Right renal pelvis (tissue), 4 donors: Measurements from ENCODE around the gene PKIB. TPM values are rescaled to one million over a fixed set of nuclear protein-coding genes. Genes with fewer than 3 reads are reported as not detected.
"Not testable (repeated sequence)": the region's sequence is repeated elsewhere in the genome, so short reads cannot be mapped to it uniquely, and the experiment has no call there.

Source experiments
- DNase-seq, 4 donors: peaks; one replicate each; pipeline ENCODE4 v3.0.0-alpha.2; 2013; ENCODE audit warnings: low read depth in 4 of 4, low spot score in 3 of 4, missing footprints in 1 of 4
- polyA plus RNA-seq, 4 donors: library from polyadenylated mRNA; unstranded; fragments of 120-200 nt; gene quantifications; one replicate each; pipeline ENCODE4 v1.2.1, GENCODE V29; 2013; ENCODE audit not compliant: insufficient read length in 4 of 4

PKIB gene
- polyA plus RNA-seq, 4 donors, result 1.4 to 2.6 (median 1.8) TPM

GRCh38 chr6:122736616-122737015 is 126.4 kb downstream of the PKIB start:
- DNase-seq, result no peak

- no peak for DNase-seq
These were observed 129.9 kb downstream of the PKIB start for GRCh38 chr6:122740091-122740490.

GRCh38 chr6:122740936-122741335 is 130.7 kb downstream of the PKIB start:
- DNase-seq, result no peak

GRCh38 chr6:122744247-122744646 is 134.0 kb downstream of the PKIB start:
- DNase-seq, result not testable (repeated sequence)

GRCh38 chr6:122744856-122745255 is 134.7 kb downstream of the PKIB start:
- DNase-seq, result not testable (repeated sequence)

GRCh38 chr6:122746688-122747087 is 136.5 kb downstream of the PKIB start:
- DNase-seq, result no peak

- no peak for DNase-seq
These were observed 137.4 kb downstream of the PKIB start for GRCh38 chr6:122747573-122747972.

GRCh38 chr6:122748945-122749344 is 138.7 kb downstream of the PKIB start:
- DNase-seq, result not testable (repeated sequence)

GRCh38 chr6:122749451-122750050 is 139.3 kb downstream of the PKIB start:
- DNase-seq, result no peak

- no peak for DNase-seq
These were observed 141.1 kb downstream of the PKIB start for GRCh38 chr6:122751326-122751725.

- DNase-seq, result no peak
These were observed 142.3 kb downstream of the PKIB start for GRCh38 chr6:122752459-122752858.

- DNase-seq, result no peak
These were observed 142.9 kb downstream of the PKIB start for GRCh38 chr6:122753000-122753687.

- DNase-seq, result no peak
These were observed 143.5 kb downstream of the PKIB start for GRCh38 chr6:122753688-122754056.

GRCh38 chr6:122754191-122754731 is 144.1 kb downstream of the PKIB start:
- DNase-seq, result no peak

GRCh38 chr6:122755901-122756300 is 145.7 kb downstream of the PKIB start:
- no peak for DNase-seq

GRCh38 chr6:122758927-122759334 is 148.7 kb downstream of the PKIB start:
- DNase-seq, result no peak

GRCh38 chr6:122760330-122760729 is 150.1 kb downstream of the PKIB start:
- no peak for DNase-seq

GRCh38 chr6:122766256-122766655 is 156.1 kb downstream of the PKIB start:
- no peak for DNase-seq

- DNase-seq, result no peak
These were observed 160.8 kb downstream of the PKIB start for GRCh38 chr6:122770835-122771601.

GRCh38 chr6:122772724-122773415 is 162.7 kb downstream of the PKIB start:
- DNase-seq, result no peak
